ENCODE results near the gene ZDHHC14. TPM values are rescaled to one million over a fixed set of nuclear protein-coding genes. Genes with fewer than 3 reads are reported as not detected.

ZDHHC14 gene
- total and polyA plus RNA-seq, 2 experiments from 2014 or later, result 3.0 to 7.4 TPM

GRCh38 chr6:157531986-157532365, 151.0 kb downstream of the ZDHHC14 start (continued):
- TF ChIP-seq REST (IDR thresholded peaks at IDR 0.05; ENCODE audit: unreplicated experiment) (no peak), ZNF114 (CRISPR knock-in tag; IDR thresholded peaks at IDR 0.05) (no peak), POLR2AphosphoS5 (IDR thresholded peaks at IDR 0.05; ENCODE audit: low read depth) (no peak), ZNF462 (CRISPR knock-in tag; IDR thresholded peaks at IDR 0.05) (no peak), EZH2phosphoT487 (IDR thresholded peaks at IDR 0.05; ENCODE audit: unreplicated experiment) (no peak), CREB1 (CRISPR knock-in tag; IDR thresholded peaks at IDR 0.05; ENCODE audit: low read depth) (no peak), EZH2 (IDR thresholded peaks at IDR 0.05; ENCODE audit: low read depth, unreplicated experiment) (no peak)
